ENCODE results near the gene PNCK.
A peak's percentile ranks its signal among the peaks of the same experiment; 100 is the strongest.

DNA sequence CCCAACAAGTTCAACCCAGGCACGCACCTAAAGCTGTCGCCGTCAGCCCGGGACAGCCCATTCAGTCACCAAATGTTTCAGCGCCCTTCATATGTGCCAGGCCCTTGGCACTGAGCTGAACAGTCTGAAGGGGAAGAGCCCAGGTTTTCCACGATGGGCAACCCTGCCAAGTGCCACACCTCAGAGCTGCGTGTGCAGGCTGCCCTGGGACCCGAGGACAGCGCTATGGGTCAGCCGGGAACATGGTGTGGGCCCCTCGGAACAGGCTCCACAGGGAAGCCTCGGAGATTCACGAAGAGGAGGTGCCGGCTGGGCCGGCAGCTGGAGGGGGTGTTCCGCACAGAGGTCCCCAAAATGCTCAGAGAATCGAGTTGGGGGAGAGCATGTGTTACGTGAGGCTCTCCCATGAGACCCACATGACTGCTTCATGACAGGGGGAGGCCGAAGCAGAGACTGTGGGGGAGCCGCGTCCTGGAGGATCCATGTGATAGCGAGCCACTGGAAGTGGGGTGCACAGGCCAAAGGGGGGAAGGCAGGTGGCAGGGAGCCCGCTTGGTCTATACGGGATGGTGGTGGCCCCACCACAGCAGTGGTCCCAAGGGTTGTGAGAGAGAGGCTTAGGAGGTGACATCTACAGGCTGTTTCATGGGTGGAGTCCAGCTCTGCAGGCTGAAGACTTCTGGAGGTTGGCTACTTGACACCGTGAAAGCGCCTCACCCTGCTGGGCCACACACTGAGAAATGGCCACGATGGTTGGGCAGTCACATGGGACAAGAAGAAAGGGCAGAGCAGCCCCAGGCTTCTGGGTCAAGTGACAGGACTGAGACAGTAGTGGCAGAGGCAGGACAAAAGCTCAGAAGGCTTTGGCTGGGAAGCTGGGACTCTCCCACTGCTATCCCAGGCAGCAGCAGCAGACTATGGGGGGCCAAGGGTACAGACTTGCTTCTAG, 36.4 kb upstream of the PNCK start:
- TF ChIP-seq TEAD4 (IDR thresholded peaks at IDR 0.05), result no peak
- no peak for TF ChIP-seq ZBTB7A (IDR thresholded peaks at IDR 0.05; ENCODE audit: low read depth)
- no peak for TF ChIP-seq EP300 (IDR thresholded peaks at IDR 0.05; ENCODE audit: borderline replicate concordance)
- peak; percentile 42; the same call in 1 of the 2 replicates for TF ChIP-seq MAX (IDR thresholded peaks at IDR 0.05)
- no peak for TF ChIP-seq TAF1 (IDR thresholded peaks at IDR 0.05; ENCODE audit: low read depth)
- no peak for TF ChIP-seq CEBPB (IDR thresholded peaks at IDR 0.05)
- TF ChIP-seq YY1 (IDR thresholded peaks at IDR 0.05; ENCODE audit: low read depth), result no peak
- TF ChIP-seq, protein P1, sequence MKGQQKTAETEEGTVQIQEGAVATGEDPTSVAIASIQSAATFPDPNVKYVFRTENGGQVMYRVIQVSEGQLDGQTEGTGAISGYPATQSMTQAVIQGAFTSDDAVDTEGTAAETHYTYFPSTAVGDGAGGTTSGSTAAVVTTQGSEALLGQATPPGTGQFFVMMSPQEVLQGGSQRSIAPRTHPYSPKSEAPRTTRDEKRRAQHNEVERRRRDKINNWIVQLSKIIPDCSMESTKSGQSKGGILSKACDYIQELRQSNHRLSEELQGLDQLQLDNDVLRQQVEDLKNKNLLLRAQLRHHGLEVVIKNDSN (IDR thresholded peaks at IDR 0.05), result peak; percentile 57; the same call in 1 of the 2 replicates
- no peak for TF ChIP-seq RAD21 (IDR thresholded peaks at IDR 0.05; ENCODE audit: low read depth)
